Duodenal mucosa (tissue), 2 donors: ENCODE measurements around the gene NPIPB2.
"Not testable (repeated sequence)": the region's sequence is repeated elsewhere in the genome, so short reads cannot be mapped to it uniquely, and the experiment has no call there.

Experiments used
- H3K27ac ChIP-seq: one replicate; pipeline ENCODE4 v1.7.0; 2013; ENCODE audit warnings: low read depth, low read length
- H3K27me3 ChIP-seq, 2 donors: one replicate each; pipeline ENCODE4 v1.7.0; 2013; ENCODE audit warnings: low read length in 2 of 2, control low read depth in 1 of 2; ENCODE audit not compliant: insufficient read depth in 2 of 2, control insufficient read depth in 1 of 2
- H3K36me3 ChIP-seq, 2 donors: one replicate each; pipeline ENCODE4 v1.7.0; 2013; ENCODE audit warnings: low read length in 2 of 2, control low read depth in 1 of 2; ENCODE audit not compliant: insufficient read depth in 2 of 2, control insufficient read depth in 1 of 2
- H3K4me1 ChIP-seq, 2 donors: one replicate each; pipeline ENCODE4 v1.7.0; 2013; ENCODE audit warnings: low read length in 2 of 2, control low read depth in 1 of 2; ENCODE audit not compliant: insufficient read depth in 2 of 2, control insufficient read depth in 1 of 2
- H3K4me3 ChIP-seq, 2 donors: one replicate each; pipeline ENCODE4 v1.7.0; 2013; ENCODE audit warnings: low read length in 2 of 2, low read depth in 1 of 2
- H3K9ac ChIP-seq, 2 donors: one replicate each; pipeline ENCODE4 v1.7.0; 2013; ENCODE audit warnings: low read length in 2 of 2, low read depth in 1 of 2
- H3K9me3 ChIP-seq, 2 donors: one replicate each; pipeline ENCODE4 v1.7.0; 2013; ENCODE audit warnings: low read length in 2 of 2, control low read depth in 1 of 2; ENCODE audit not compliant: control insufficient read depth in 1 of 2

The NPIPB2 gene

DNA sequence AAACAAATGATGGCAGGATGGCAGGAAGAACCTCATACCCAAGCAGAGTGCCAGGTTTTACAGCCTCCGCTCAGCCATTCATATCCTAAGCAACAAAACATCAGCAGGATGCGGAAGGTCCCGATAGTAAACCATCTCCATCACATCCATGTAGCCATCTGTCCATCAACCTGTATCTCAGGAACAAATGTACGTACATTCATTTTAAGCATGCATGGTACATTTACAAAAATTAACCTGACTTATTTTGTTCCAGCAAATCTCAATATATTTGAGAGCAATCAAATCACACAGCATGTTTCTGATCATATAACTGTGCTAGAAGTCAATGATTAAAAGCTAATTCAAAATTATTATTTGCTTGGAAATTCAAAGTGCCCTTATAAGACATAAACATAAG lies at the start of gene NPIPB2:
Gene NPIPB2, minus strand, starts transcription at position 101 of the 400 bp plus-strand sequence. Its CDS starts 0 bp downstream, at position 101.
- H3K27me3 ChIP-seq, H3K9me3 ChIP-seq, H3K27ac ChIP-seq, H3K4me3 ChIP-seq, H3K36me3 ChIP-seq, H3K4me1 ChIP-seq, H3K9ac ChIP-seq: not testable (repeated sequence)

DNA sequence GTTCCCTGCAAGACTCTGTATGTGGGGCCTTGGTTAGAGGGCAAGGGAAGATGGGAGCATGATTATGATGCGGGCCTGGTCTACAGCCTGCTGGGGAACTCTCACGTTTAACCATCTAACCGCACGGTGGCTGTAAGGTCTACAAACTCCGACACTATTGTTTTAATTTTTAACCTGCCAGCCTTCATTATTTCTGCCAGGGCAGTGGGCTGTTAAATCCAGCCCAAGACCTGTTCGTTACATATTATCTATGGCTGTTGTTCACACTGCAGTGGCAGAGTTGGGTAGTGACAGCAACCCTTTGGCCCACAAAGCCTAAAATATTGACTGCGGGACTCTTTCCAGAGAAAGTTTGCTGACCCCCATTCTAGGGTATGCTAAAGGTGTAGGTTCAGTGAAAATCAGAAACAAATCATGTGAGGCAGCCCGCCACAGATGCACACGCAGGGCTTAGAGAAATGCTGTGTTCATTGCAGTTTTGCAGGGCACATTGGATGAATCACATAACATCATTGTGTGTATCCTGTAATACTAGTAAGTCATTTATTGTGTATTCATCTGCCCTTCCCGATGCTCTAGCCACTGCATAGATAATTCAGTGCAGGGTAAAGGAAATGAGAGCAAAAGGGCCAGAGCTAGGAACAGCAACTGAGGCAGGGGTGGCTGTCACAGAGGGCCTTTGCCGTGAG lies 49.0 kb upstream of the NPIPB2 start:
- Histone ChIP-seq H3K27me3 (no peaks in the 10 kb centered on the region), H3K9me3 (no peaks in the 10 kb centered on the region), H3K4me3 (no peak overlapping the region), H3K27ac (no peak overlapping the region), H3K36me3 (no peaks in the 10 kb centered on the region), H3K9ac (no peak overlapping the region), H3K4me1 (peaks cover 0 to 9% of the 10 kb centered on the region in 2 donors)

DNA sequence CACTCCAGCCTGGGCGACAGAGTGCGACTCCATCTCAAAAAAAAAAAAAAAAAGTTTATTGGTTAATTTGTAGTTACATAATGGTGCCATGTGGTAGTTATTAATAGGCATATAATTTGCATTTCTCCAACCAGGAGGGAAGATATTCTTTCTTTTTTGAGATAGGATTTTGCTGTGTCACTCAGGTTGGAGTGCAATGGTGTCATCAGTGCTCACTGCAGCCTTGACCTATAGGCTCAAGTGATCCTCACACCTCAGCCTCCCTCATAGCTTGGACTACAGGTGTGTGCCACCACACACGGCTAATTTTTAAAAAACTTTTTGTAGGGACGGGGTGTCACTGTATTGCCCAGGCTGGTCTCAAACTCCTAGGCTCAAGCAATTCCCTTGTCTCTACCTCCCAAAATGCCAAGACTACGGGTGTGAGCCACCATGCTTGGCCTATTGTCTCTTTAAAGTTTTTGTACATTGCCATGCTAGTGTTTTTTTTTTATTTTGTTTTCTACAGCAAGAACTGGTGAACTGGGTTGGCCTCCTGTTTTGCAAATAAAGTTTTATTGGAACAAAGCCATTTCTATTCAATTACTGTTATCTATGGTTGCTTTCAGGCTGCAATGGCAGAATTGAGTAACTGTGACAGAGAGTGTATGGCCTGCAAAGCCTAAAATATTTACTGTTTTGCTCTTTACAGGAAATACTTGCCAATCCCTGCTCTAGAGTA lies 46.6 kb upstream of the NPIPB2 start:
- Histone ChIP-seq H3K9me3 (no peaks in the 10 kb centered on the region), H3K4me1 (no peaks in the 10 kb centered on the region), H3K36me3 (no peaks in the 10 kb centered on the region), H3K27ac (no peak overlapping the region), H3K9ac (no peak overlapping the region), H3K4me3 (no peak overlapping the region), H3K27me3 (no peaks in the 10 kb centered on the region)

DNA sequence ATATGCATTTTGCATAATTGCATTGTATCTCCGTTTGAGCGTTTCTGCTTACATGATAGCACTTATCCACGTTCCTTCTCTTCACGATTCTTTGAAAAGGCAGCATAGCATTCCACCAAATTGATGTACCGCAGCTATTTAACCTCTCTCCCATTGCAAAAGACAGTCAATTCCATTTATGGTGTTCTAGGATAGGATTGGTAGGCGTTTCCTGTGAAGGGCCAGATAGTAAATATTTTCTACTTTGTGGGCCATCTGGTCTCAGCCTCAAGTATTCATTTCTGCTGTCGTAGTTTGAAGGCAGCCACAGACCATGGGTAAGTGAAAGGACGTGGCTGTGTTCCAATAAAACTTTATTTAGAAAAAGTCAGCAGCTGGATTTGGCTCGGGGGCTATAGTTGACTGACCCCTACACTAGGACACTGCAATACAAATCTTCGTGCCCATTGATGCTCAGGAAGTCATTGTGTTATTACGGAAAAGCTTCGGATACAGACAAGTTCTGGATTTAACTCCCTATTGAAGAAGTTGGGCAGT lies 44.7 kb upstream of the NPIPB2 start:
- no peak overlapping the region for H3K9ac ChIP-seq
- H3K4me1 ChIP-seq, result no peaks in the 10 kb centered on the region
- H3K9me3 ChIP-seq, result no peaks in the 10 kb centered on the region
- no peaks in the 10 kb centered on the region for H3K36me3 ChIP-seq
- H3K4me3 ChIP-seq, result no peak overlapping the region
- no peaks in the 10 kb centered on the region for H3K27me3 ChIP-seq
- H3K27ac ChIP-seq, result no peak overlapping the region

DNA sequence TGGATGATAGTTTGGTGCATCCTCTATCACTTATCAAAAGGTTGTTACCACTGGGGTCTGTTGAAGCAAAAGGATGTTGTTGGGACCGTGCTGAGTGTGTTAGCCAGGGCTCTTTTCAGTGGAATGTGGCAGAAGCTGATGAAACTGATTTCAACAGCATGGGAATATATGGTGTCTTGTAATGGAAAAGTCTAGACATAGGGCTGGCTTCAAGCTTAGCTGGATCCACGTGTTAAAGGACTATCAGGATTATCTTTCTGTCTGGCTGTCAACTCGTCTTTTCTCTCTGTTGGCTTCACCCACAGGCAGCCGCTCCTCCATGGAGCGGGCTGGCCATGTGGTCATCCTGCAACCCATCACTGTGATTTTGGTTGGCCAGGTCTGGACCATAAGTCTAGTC lies 43.4 kb upstream of the NPIPB2 start:
- no peak overlapping the region for H3K27ac ChIP-seq
- H3K9ac ChIP-seq, result no peak overlapping the region
- H3K4me3 ChIP-seq, result no peak overlapping the region
- no peaks in the 10 kb centered on the region for H3K9me3 ChIP-seq
- H3K36me3 ChIP-seq, result no peaks in the 10 kb centered on the region
- H3K27me3 ChIP-seq, result no peaks in the 10 kb centered on the region
- no peaks in the 10 kb centered on the region for H3K4me1 ChIP-seq

DNA sequence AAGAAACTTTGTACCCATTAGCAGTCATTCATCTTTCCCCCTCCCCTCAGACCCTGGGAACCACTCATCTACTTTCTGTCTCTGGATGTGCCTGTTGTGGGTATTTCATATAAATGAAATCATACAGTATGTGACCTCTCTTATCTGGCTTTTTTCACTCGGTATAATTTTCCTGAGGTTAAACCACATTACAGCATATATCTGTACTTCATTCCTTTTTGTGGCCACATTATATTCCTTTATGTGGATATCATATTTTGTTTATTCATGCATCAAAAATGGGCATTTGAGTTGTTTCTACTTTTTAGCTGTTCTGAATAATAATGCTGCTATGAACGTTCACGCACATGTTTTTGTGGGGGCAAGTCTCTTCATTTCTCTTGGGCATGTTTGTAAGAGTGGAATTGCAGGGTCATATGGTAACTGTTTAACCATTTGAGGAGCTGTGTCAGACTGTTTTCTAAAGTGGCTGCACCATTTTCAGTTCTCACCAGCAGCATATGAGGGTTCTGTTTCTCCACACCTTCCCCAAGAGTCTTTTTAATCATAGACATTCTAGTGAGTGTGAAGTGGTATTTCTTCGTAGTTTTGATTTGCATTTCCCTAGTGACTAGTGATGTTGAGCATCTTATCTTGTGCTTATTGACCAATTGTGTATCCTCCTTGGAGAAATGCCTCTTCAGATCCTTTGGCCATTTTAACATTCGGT lies 38.4 kb upstream of the NPIPB2 start:
- Histone ChIP-seq H3K9me3 (no peaks in the 10 kb centered on the region), H3K9ac (no peak overlapping the region), H3K4me3 (no peak overlapping the region), H3K4me1 (peaks cover 13 to 23% of the 10 kb centered on the region in 2 donors), H3K27me3 (no peaks in the 10 kb centered on the region), H3K27ac (no peak overlapping the region), H3K36me3 (no peaks in the 10 kb centered on the region)

DNA sequence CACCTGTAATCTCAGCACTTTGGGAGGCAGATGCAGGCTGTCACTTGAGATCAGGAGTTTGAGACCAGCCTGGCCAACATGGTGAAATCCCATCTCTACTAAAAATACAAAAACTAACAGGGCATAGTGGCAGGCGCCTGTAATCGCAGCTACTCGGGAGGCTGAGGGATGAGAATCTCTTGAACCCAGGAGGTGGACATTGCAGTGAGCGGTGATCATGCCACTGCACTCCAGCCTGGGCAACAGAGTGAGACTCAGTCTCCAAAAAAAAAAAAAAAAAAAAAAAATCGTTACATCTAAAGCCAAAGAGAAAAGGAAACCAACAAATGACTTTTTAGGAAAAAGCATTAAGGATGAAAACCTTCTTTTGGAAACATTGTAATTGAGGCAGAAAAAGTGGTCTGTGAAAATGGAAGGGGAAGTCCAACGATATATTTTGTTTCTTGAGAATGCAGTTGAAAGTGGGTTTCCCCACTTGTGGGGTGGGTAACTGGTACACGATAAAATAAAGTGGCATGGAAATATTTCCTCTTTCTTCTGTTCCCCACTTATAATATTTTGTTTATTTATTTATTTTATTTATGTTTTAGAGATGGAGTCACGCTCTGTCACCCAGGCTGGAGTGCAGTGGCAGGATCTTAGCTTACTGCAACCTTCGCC lies 37.3 kb upstream of the NPIPB2 start:
- Histone ChIP-seq H3K9me3 (no peaks in the 10 kb centered on the region), H3K4me3 (no peak overlapping the region), H3K4me1 (peaks cover 13 to 24% of the 10 kb centered on the region in 2 donors), H3K36me3 (no peaks in the 10 kb centered on the region), H3K27me3 (no peaks in the 10 kb centered on the region), H3K27ac (no peak overlapping the region), H3K9ac (no peak overlapping the region)

DNA sequence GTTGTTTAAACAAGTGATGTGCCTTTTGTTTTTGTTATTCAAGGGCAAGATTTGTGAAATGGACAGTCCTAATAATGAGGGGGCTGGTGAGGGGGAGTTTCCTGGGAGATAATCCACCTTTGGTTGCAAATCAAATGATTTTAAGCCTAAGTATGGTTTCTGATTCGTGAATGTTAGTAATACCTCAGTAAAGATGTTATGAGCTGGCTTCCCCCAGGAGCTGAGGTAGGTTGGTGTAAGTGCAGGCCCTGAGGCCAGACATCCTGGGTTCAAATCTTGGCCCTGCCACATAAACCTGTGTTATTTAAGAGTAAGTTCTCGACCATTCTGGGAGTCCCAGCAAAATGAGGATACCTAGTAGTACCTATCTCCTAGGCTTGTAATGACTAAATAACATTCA lies 36.2 kb upstream of the NPIPB2 start:
- peaks cover 13 to 24% of the 10 kb centered on the region in 2 donors for H3K4me1 ChIP-seq
- H3K27ac ChIP-seq, result no peak overlapping the region
- H3K9me3 ChIP-seq, result no peaks in the 10 kb centered on the region
- H3K9ac ChIP-seq, result no peak overlapping the region
- H3K36me3 ChIP-seq, result no peaks in the 10 kb centered on the region
- H3K4me3 ChIP-seq, result peak overlapping the region; percentile 97
- no peaks in the 10 kb centered on the region for H3K27me3 ChIP-seq

DNA sequence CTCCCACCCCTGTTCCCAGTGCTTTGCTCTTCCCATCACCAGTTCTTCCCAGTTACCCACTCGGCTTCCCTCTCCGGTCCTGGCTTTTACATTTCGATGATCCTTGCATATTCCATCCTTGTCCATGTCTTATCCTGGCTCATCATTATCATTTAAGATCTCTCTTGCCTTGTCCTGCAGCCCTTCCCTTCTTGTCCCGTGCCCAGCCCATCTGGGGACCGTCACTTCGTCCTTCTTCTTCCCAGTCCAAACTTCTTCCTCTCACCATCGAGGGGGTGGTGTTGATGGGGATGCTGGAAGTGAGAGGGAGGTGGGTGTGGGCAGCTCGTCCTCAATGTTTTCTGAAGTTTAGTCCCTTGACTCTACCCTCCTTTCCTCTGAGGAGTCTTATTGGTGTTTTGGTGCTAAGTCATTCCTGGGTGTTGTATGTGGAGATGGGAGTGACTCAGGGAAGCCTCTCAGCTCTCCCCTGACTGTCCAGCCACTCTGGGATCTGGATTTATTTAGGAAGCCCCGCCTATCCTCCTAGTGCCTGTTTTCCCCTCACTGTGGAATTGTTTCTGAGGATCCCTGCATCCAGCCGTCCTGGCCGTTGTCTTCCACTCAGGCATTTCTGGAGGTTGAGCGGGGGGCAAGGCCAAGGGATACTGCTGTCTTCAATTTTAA lies 35.7 kb upstream of the NPIPB2 start:
- no peaks in the 10 kb centered on the region for H3K27me3 ChIP-seq
- H3K9ac ChIP-seq, result peak overlapping the region; percentile 91 to 92
- H3K4me3 ChIP-seq, result peak overlapping the region; percentile 97
- H3K9me3 ChIP-seq, result no peaks in the 10 kb centered on the region
- no peaks in the 10 kb centered on the region for H3K36me3 ChIP-seq
- no peak overlapping the region for H3K27ac ChIP-seq
- H3K4me1 ChIP-seq, result peaks cover 13 to 24% of the 10 kb centered on the region in 2 donors
